Fibroblast of pulmonary artery (primary cell): ENCODE measurements around the gene MYO5B.

Source experiments
- DNase-seq: peaks from one replicate; pipeline ENCODE4 v3.0.0-alpha.2; 2010; ENCODE audit warnings: low read depth
- H3K4me3 ChIP-seq: replicated peaks from 2 replicates; pipeline ENCODE4 v1.5.1; 2011; ENCODE audit warnings: low read depth, mild to moderate bottlenecking, control low read depth, low read length, moderate library complexity
- CTCF ChIP-seq: IDR thresholded peaks from 2 replicates; pipeline ENCODE4 v1.5.1; 2011; ENCODE audit warnings: mild to moderate bottlenecking, control low read depth, low read length, inconsistent platforms; ENCODE audit errors: missing control alignments

MYO5B gene

GRCh38 chr18:49973592-49973991, 221.4 kb downstream of the MYO5B start:
- TF ChIP-seq CTCF = no peak
- no peak for DNase-seq
- no peak overlapping the region for H3K4me3 ChIP-seq

GRCh38 chr18:49972535-49972934, 222.4 kb downstream of the MYO5B start:
- no peak for DNase-seq
- H3K4me3 ChIP-seq = no peak overlapping the region
- no peak for TF ChIP-seq CTCF

GRCh38 chr18:49971462-49971861, 223.5 kb downstream of the MYO5B start:
- no peak for DNase-seq
- no peak for TF ChIP-seq CTCF
- no peak overlapping the region for H3K4me3 ChIP-seq

GRCh38 chr18:49970319-49970718, 224.6 kb downstream of the MYO5B start:
- no peak for TF ChIP-seq CTCF
- no peak overlapping the region for H3K4me3 ChIP-seq
- no peak for DNase-seq

GRCh38 chr18:49968644-49969309, 226.2 kb downstream of the MYO5B start:
- no peak for TF ChIP-seq CTCF
- H3K4me3 ChIP-seq = no peak overlapping the region
- no peak for DNase-seq

DNA sequence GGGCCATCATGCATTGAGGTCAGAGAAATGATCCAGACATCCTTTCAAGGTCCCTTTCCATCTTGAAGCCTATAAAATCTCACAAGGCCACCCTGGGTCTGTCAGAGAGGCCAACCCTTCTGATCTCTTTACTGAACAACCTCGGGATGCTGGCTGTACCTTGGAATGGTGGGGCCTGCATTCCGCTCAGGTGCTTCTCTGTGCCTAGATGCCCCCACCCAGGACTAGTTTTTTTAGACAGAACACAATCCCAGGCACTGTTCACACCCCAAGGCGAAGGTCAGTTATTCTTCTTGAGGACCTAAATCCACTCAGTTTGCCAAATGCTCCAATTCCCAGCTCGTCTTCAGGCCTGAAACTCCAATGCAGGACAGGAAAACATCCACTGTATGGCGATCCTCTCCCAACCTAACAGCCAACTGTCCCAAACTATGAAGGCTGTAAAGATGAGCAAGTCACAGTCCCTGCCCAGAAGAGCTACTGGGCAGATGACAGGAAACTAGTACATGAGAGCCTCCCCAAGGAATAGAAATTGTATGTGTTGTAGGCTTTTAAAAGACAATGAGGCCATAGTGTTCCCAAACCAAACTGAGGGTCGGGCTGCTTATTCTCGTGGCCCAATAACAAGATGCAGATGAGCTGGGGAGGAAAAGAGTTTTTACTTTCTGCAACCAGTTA, 227.2 kb downstream of the MYO5B start:
- TF ChIP-seq CTCF = no peak
- DNase-seq = no peak
- H3K4me3 ChIP-seq = no peak overlapping the region

DNA sequence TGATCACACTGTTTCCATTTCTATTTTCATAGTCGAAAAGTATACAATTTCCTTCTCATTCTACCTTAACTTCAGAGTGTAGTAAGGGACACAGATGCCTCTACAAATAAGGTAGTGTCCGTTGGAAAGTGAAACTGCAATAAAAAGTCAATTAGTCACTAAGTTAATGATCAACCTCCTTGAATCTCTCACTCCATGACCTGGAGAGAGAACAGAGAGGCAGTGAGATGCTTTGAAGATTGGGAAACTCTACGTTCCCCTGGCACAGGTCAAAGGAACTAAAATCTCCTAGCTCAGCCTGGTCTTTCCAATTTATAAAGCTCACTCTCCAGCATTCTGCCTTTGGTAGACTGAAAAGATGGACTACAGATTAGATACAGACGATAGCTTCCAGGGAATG, 227.8 kb downstream of the MYO5B start:
- H3K4me3 ChIP-seq = no peak overlapping the region
- no peak for TF ChIP-seq CTCF
- no peak for DNase-seq
